Chondrocyte (in vitro differentiated cells): ENCODE results near the gene SPTBN1. TPM values are rescaled to one million over a fixed set of nuclear protein-coding genes. Genes with fewer than 3 reads are reported as not detected.

ENCODE experiments used
- DNase-seq: peaks from one replicate; pipeline ENCODE4 v3.0.0; 2021; ENCODE audit warnings: mixed read lengths, low spot score
- H3K27ac Mint-ChIP-seq: one replicate; pipeline ENCODE4 v1.8.0; 2021; ENCODE audit warnings: mild to moderate bottlenecking, moderate library complexity, mixed read lengths; ENCODE audit not compliant: unreplicated experiment
- H3K27me3 Mint-ChIP-seq: 2 replicates; pipeline ENCODE4 v1.8.0; 2021; ENCODE audit warnings: low read depth, mixed read lengths
- H3K36me3 Mint-ChIP-seq: 2 replicates; pipeline ENCODE4 v1.8.0; 2021; ENCODE audit warnings: low read depth, mixed read lengths
- H3K4me1 Mint-ChIP-seq: 2 replicates; pipeline ENCODE4 v1.8.0; 2021; ENCODE audit warnings: low read depth, mild to moderate bottlenecking, mixed read lengths
- H3K4me3 Mint-ChIP-seq: one replicate; pipeline ENCODE4 v1.8.0; 2021; ENCODE audit warnings: mild to moderate bottlenecking, moderate library complexity, mixed read lengths; ENCODE audit not compliant: unreplicated experiment
- H3K9me3 Mint-ChIP-seq: 2 replicates; pipeline ENCODE4 v1.8.0; 2021; ENCODE audit warnings: low read depth, mixed read lengths
- total RNA-seq: library from RNA; stranded (reverse); gene quantifications from 3 replicates; pipeline ENCODE4 v1.2.1, GENCODE V29; 2021
- TF ChIP-seq, protein P1 (sequence below): fragments of 200-600 bp; sonication (generic); IDR thresholded peaks from 2 replicates; pipeline ENCODE4 v1.5.0; 2021; ENCODE audit warnings: antibody characterized with exemption, mild to moderate bottlenecking, moderate library complexity

Gene SPTBN1
- total RNA-seq, 1 donor from 2014 or later: 297 TPM

DNA sequence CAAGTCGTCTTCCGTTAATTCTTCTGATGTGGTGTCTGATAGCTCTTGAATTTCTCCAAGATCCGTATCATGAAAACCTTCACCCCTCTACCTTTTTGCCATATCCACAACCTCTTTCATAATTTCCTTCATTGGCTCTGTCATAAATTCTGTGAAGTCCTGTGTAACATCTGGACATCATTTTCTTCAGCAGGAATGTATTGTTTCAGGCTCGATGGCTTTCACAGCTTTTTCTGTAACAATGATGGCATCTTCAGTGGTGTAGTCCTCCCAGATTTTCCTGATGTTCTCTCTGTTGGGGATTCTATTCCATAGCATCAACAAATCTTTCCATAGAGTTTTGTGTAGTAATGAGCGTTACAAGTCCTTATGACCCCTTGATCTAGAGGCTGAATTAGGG lies 153.1 kb downstream of the SPTBN1 start:
- no peak for DNase-seq
- H3K4me1 Mint-ChIP-seq: peaks cover 75% of the 10 kb centered on the region
- H3K27me3 Mint-ChIP-seq: no peaks in the 10 kb centered on the region
- peaks cover 8% of the 10 kb centered on the region for H3K36me3 Mint-ChIP-seq
- peak overlapping the region; percentile 25 for H3K27ac Mint-ChIP-seq
- H3K4me3 Mint-ChIP-seq: no peak overlapping the region
- no peaks in the 10 kb centered on the region for H3K9me3 Mint-ChIP-seq
- TF ChIP-seq, protein P1, sequence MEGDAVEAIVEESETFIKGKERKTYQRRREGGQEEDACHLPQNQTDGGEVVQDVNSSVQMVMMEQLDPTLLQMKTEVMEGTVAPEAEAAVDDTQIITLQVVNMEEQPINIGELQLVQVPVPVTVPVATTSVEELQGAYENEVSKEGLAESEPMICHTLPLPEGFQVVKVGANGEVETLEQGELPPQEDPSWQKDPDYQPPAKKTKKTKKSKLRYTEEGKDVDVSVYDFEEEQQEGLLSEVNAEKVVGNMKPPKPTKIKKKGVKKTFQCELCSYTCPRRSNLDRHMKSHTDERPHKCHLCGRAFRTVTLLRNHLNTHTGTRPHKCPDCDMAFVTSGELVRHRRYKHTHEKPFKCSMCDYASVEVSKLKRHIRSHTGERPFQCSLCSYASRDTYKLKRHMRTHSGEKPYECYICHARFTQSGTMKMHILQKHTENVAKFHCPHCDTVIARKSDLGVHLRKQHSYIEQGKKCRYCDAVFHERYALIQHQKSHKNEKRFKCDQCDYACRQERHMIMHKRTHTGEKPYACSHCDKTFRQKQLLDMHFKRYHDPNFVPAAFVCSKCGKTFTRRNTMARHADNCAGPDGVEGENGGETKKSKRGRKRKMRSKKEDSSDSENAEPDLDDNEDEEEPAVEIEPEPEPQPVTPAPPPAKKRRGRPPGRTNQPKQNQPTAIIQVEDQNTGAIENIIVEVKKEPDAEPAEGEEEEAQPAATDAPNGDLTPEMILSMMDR: no peak

DNA sequence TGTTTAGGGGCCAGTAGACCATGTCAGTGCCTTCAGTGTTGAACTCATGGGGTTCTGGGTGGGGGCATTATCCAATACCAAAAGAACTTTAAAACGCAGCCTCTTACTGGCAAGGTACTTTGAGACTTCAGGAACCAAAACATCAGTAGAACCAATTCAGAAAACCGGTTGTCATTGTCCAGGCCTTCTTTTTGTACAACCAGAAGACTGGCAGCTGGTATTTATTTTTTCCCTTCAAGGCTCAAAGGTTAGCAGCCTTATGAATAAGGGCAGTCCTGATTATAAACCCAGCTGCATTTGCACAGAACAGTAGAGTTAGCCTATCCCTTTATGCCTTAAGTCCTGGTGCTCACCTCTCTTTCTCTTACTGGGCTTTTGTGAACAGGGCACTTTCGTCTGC lies 153.5 kb downstream of the SPTBN1 start:
- H3K4me1 Mint-ChIP-seq: peaks cover 75% of the 10 kb centered on the region
- H3K36me3 Mint-ChIP-seq: peaks cover 8% of the 10 kb centered on the region
- TF ChIP-seq, protein P1: no peak
- no peak overlapping the region for H3K27ac Mint-ChIP-seq
- no peak overlapping the region for H3K4me3 Mint-ChIP-seq
- DNase-seq: no peak
- H3K27me3 Mint-ChIP-seq: no peaks in the 10 kb centered on the region
- no peaks in the 10 kb centered on the region for H3K9me3 Mint-ChIP-seq

DNA sequence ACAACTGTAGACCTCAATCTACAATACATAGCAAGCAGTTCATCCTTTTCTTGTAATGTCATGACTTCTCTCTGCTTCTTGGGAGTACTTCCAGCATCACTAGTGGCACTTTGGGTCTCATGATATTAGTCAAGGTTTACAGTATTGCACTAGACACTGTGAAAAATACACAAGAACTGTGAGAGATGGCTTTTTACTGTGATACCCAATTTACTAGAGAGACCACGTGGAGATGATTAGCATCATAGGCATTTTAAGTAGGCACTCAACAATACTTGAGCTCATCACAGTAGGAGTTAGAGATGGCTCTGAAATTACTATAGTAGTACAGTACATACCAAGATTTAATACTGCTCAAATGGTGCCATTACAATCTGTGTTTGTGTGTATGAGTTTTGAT lies 154.6 kb downstream of the SPTBN1 start:
- Mint-ChIP-seq H3K4me3 (no peak overlapping the region), H3K4me1 (peaks cover 69% of the 10 kb centered on the region), H3K36me3 (peaks cover 8% of the 10 kb centered on the region), H3K27ac (no peak overlapping the region), H3K27me3 (no peaks in the 10 kb centered on the region), H3K9me3 (no peaks in the 10 kb centered on the region)
- TF ChIP-seq, protein P1: no peak
- DNase-seq: no peak

DNA sequence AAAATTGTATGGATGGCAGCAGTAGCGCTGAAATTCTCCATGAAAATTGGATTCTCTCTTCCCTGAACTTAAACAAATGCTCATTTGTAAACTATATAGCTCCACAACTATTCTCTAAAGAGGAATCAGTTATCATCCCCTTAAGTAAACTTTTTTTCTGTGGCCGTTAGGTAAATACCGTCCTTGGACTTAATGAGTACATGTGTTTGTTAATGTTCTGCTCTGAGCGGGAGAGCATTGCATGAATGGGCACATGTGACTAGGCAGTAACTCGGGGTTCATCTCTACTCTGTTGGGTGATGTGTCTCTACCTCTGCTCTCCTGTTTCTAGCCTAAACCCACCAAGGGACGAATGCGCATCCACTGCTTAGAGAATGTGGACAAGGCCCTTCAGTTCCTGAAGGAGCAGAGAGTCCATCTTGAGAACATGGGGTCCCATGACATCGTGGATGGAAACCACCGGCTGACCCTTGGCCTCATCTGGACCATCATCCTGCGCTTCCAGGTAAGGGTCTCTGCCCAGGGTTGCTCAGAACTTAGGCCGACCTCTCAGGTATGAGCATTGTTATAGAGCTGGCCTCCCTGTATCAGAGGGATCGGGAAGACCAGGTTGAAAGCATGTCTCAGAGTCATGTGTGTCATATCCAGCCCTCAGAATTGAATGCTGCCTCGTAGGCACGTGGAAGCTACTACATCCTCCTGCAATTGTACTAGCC lies 155.9 kb downstream of the SPTBN1 start:
- Mint-ChIP-seq H3K9me3 (no peaks in the 10 kb centered on the region), H3K4me1 (peaks cover 61% of the 10 kb centered on the region), H3K4me3 (no peak overlapping the region), H3K36me3 (peaks cover 14% of the 10 kb centered on the region), H3K27ac (no peak overlapping the region), H3K27me3 (no peaks in the 10 kb centered on the region)
- DNase-seq: no peak
- TF ChIP-seq, protein P1: no peak

DNA sequence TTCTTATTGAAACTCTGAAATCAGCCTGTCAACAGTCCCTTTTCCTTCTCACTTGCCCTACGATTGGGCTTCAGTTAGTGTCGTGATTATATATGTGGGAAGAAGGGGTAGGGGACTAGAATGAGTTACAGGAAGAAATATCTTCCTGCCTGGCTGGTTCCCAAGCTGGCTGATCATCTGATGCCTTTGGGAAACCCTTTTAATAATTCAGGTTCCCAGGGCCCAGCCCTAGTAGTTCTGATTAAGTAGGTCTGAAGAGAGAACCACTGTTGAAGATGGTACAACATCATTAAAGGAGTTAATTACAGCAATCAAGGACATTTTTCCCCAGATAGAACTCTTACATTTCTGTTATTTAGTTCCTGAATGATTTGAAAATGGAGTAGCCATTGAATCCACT lies 157.3 kb downstream of the SPTBN1 start:
- Mint-ChIP-seq H3K4me3 (no peak overlapping the region), H3K27me3 (no peaks in the 10 kb centered on the region), H3K4me1 (peaks cover 60% of the 10 kb centered on the region), H3K36me3 (peaks cover 19% of the 10 kb centered on the region), H3K27ac (peak overlapping the region; percentile 88), H3K9me3 (no peaks in the 10 kb centered on the region)
- DNase-seq: no peak
- TF ChIP-seq, protein P1: no peak
